ENCODE results near the gene CD22.

CD22 gene

DNA sequence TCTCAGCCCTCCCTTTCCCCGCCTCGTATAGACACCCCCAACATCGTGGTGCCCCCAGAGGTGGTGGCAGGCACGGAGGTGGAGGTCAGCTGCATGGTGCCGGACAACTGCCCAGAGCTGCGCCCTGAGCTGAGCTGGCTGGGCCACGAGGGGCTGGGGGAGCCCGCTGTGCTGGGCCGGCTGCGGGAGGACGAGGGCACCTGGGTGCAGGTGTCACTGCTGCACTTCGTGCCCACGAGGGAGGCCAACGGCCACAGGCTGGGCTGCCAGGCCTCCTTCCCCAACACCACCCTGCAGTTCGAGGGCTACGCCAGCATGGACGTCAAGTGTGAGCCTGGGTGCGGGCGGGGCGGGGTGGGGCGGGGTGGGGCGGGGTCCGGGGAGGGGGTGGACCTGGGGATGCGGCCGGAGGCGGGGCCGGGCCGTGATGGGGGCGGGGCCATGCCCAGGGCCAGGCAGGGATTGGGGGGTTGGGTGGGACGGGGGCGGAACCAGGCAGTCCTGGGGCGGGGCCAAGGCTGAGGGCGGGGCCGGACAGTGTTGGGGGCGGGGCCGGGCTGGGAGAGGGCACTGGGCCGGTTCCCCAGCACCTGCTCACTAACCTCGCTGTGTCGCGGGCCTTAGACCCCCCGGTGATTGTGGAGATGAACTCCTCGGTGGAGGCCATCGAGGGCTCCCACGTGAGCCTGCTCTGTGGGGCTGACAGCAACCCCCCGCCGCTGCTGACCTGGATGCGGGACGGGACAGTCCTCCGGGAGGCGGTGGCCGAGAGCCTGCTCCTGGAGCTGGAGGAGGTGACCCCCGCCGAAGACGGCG lies 29.3 kb upstream of the CD22 start:
- H2AFZ ChIP-seq (ENCODE audit: low read depth, low read length), result no peak overlapping the region
- no peak overlapping the region for H3K4me2 ChIP-seq (ENCODE audit: low read length)
- H3K9me3 ChIP-seq (ENCODE audit: insufficient read depth, low read length), result no peaks in the 10 kb centered on the region
- H4K20me1 ChIP-seq (ENCODE audit: insufficient read depth, low read length), result no peaks in the 10 kb centered on the region
- no peaks in the 10 kb centered on the region for H3K4me1 ChIP-seq (ENCODE audit: low read length)
- H3K4me3 ChIP-seq (ENCODE audit: low read length), result no peak overlapping the region
- no peak overlapping the region for H3K9ac ChIP-seq (ENCODE audit: low read length)
- TF ChIP-seq, protein P1, sequence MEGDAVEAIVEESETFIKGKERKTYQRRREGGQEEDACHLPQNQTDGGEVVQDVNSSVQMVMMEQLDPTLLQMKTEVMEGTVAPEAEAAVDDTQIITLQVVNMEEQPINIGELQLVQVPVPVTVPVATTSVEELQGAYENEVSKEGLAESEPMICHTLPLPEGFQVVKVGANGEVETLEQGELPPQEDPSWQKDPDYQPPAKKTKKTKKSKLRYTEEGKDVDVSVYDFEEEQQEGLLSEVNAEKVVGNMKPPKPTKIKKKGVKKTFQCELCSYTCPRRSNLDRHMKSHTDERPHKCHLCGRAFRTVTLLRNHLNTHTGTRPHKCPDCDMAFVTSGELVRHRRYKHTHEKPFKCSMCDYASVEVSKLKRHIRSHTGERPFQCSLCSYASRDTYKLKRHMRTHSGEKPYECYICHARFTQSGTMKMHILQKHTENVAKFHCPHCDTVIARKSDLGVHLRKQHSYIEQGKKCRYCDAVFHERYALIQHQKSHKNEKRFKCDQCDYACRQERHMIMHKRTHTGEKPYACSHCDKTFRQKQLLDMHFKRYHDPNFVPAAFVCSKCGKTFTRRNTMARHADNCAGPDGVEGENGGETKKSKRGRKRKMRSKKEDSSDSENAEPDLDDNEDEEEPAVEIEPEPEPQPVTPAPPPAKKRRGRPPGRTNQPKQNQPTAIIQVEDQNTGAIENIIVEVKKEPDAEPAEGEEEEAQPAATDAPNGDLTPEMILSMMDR (IDR thresholded peaks at IDR 0.05; ENCODE audit: low read depth, low read length), result no peak
- TF ChIP-seq EZH2phosphoT487 (IDR thresholded peaks at IDR 0.05; ENCODE audit: low read depth), result no peak
- H3K27me3 ChIP-seq (ENCODE audit: low read depth, low read length), result 0 out of 2 replicates have a peak, but pooled peaks cover 3% of the 10 kb centered on the region
- no peaks in the 10 kb centered on the region for H3K36me3 ChIP-seq (replicated peaks; ENCODE audit: low read depth, low read length)
- no peaks in the 10 kb centered on the region for H3K79me2 ChIP-seq (ENCODE audit: low read length)
- no peak overlapping the region for H3K27ac ChIP-seq (ENCODE audit: low read length)

DNA sequence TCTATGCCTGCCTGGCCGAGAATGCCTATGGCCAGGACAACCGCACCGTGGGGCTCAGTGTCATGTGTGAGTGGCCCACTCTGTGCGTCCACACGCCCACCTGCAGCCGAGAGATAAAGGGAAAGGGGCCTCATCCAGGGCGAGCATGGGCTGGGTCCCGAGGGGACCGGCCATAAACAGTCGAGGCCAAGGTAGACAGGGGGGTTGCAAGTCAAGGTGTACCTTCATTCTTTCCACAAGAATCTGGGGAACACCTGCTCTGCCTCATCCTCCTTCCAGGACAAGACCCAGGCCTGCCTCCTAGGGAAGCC lies 28.7 kb upstream of the CD22 start:
- H2AFZ ChIP-seq (ENCODE audit: low read depth, low read length), result no peak overlapping the region
- H3K27ac ChIP-seq (ENCODE audit: low read length), result no peak overlapping the region
- no peak overlapping the region for H3K4me3 ChIP-seq (ENCODE audit: low read length)
- TF ChIP-seq EZH2phosphoT487 (IDR thresholded peaks at IDR 0.05; ENCODE audit: low read depth), result no peak
- TF ChIP-seq, protein P1 (IDR thresholded peaks at IDR 0.05; ENCODE audit: low read depth, low read length), result no peak
- H3K9me3 ChIP-seq (ENCODE audit: insufficient read depth, low read length), result no peaks in the 10 kb centered on the region
- H3K27me3 ChIP-seq (ENCODE audit: low read depth, low read length), result 0 out of 2 replicates have a peak, but pooled peaks cover 2% of the 10 kb centered on the region
- H3K9ac ChIP-seq (ENCODE audit: low read length), result no peak overlapping the region
- no peaks in the 10 kb centered on the region for H3K4me1 ChIP-seq (ENCODE audit: low read length)
- no peaks in the 10 kb centered on the region for H3K36me3 ChIP-seq (replicated peaks; ENCODE audit: low read depth, low read length)
- H4K20me1 ChIP-seq (ENCODE audit: insufficient read depth, low read length), result no peaks in the 10 kb centered on the region
- no peak overlapping the region for H3K4me2 ChIP-seq (ENCODE audit: low read length)
- H3K79me2 ChIP-seq (ENCODE audit: low read length), result no peaks in the 10 kb centered on the region

DNA sequence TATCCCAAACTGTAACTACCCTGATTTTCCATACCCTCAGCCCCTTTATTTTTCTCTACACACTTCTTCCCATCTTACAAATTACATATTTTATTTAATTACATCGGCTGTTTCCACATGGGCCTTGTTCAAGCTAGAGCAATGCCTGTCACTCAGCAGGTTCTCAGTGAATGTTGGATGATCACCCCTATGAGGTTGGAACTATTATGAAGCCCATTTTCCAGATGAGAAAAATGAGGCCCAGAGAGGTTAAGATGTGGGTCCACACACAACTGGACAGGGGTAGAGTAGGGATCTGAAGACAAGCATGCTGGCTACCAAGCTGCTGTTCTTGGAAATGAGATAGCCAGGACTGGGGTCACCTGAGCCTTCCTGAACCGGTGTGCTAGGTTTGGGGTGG lies 27.0 kb upstream of the CD22 start:
- H2AFZ ChIP-seq (ENCODE audit: low read depth, low read length), result no peak overlapping the region
- H3K79me2 ChIP-seq (ENCODE audit: low read length), result no peaks in the 10 kb centered on the region
- H3K4me2 ChIP-seq (ENCODE audit: low read length), result no peak overlapping the region
- no peaks in the 10 kb centered on the region for H3K36me3 ChIP-seq (replicated peaks; ENCODE audit: low read depth, low read length)
- H3K9ac ChIP-seq (ENCODE audit: low read length), result no peak overlapping the region
- no peaks in the 10 kb centered on the region for H3K27me3 ChIP-seq (ENCODE audit: low read depth, low read length)
- H3K4me1 ChIP-seq (ENCODE audit: low read length), result no peaks in the 10 kb centered on the region
- no peak for TF ChIP-seq EZH2phosphoT487 (IDR thresholded peaks at IDR 0.05; ENCODE audit: low read depth)
- TF ChIP-seq, protein P1 (IDR thresholded peaks at IDR 0.05; ENCODE audit: low read depth, low read length), result no peak
- no peaks in the 10 kb centered on the region for H3K9me3 ChIP-seq (ENCODE audit: insufficient read depth, low read length)
- H4K20me1 ChIP-seq (ENCODE audit: insufficient read depth, low read length), result no peaks in the 10 kb centered on the region
- no peak overlapping the region for H3K27ac ChIP-seq (ENCODE audit: low read length)
- H3K4me3 ChIP-seq (ENCODE audit: low read length), result no peak overlapping the region

DNA sequence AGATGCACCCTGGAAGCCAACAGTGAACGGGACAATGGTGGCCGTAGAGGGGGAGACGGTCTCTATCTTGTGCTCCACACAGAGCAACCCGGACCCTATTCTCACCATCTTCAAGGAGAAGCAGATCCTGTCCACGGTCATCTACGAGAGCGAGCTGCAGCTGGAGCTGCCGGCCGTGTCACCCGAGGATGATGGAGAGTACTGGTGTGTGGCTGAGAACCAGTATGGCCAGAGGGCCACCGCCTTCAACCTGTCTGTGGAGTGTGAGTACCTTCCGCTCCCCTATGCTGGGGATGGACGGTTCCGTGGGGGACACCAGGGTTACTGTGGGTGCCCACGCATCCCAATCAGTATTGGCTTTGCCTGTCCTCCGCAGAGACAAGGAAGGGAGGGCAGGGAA lies 26.5 kb upstream of the CD22 start:
- Histone ChIP-seq H3K4me2 (ENCODE audit: low read length) (no peak overlapping the region), H3K4me3 (ENCODE audit: low read length) (no peak overlapping the region), H3K27me3 (ENCODE audit: low read depth, low read length) (no peaks in the 10 kb centered on the region), H3K36me3 (replicated peaks; ENCODE audit: low read depth, low read length) (no peaks in the 10 kb centered on the region), H4K20me1 (ENCODE audit: insufficient read depth, low read length) (no peaks in the 10 kb centered on the region), H3K9me3 (ENCODE audit: insufficient read depth, low read length) (no peaks in the 10 kb centered on the region), H2AFZ (ENCODE audit: low read depth, low read length) (no peak overlapping the region), H3K79me2 (ENCODE audit: low read length) (no peaks in the 10 kb centered on the region), H3K27ac (ENCODE audit: low read length) (no peak overlapping the region), H3K4me1 (ENCODE audit: low read length) (no peaks in the 10 kb centered on the region), H3K9ac (ENCODE audit: low read length) (no peak overlapping the region)
- no peak for TF ChIP-seq EZH2phosphoT487 (IDR thresholded peaks at IDR 0.05; ENCODE audit: low read depth)
- TF ChIP-seq, protein P1 (IDR thresholded peaks at IDR 0.05; ENCODE audit: low read depth, low read length), result no peak
